Transverse colon (tissue), 4 donors: ENCODE data around the gene UNC93B1. TPM values are rescaled to one million over a fixed set of nuclear protein-coding genes. Genes with fewer than 3 reads are reported as not detected.

Experiments used
- DNase-seq: peaks from one replicate; pipeline ENCODE4 v3.0.0-alpha.2; 2019
- H3K27ac ChIP-seq, 4 donors: fragments of 200-600 bp; sonication (generic); 2 replicates each; pipeline ENCODE4 v1.5.1; 2016 to 2018; ENCODE audit warnings: inconsistent platforms in 4 of 4
- H3K27me3 ChIP-seq: fragments of 200-600 bp; sonication (generic); 2 replicates; pipeline ENCODE4 v1.5.1; 2017; ENCODE audit warnings: inconsistent platforms
- H3K36me3 ChIP-seq, 4 donors: fragments of 200-600 bp; sonication (generic); 2 replicates each; pipeline ENCODE4 v1.5.1; 2017 to 2019; ENCODE audit warnings: inconsistent platforms in 4 of 4
- H3K4me1 ChIP-seq, 4 donors: fragments of 200-600 bp; sonication (generic); 2 replicates each; pipeline ENCODE4 v1.5.1; 2017 to 2020; ENCODE audit warnings: inconsistent platforms in 4 of 4
- H3K4me3 ChIP-seq, 4 donors: fragments of 200-600 bp; sonication (generic); 1 replicate in 1 of 4; 2 replicates in 3 of 4; pipeline versions ENCODE4 v1.5.1 to v1.6.1; 2017 to 2019; ENCODE audit warnings: inconsistent platforms in 4 of 4
- H3K9me3 ChIP-seq, 2 donors: fragments of 200-600 bp; sonication (generic); 2 replicates each; pipeline ENCODE4 v1.5.1; 2017 to 2019; ENCODE audit warnings: inconsistent platforms in 2 of 2
- CTCF ChIP-seq, 5 experiments: fragments of 200-600 bp in 3 of 5; fragments of 450-650 bp in 2 of 5; sonication (generic) in 3 of 5; IDR thresholded peaks; 1 replicate in 2 of 5; 2 replicates in 3 of 5; pipeline ENCODE4 v1.5.1; 2016 to 2017; ENCODE audit warnings: antibody characterized with exemption in 5 of 5, inconsistent platforms in 3 of 5, mild to moderate bottlenecking in 2 of 5, moderate library complexity in 1 of 5
- EP300 ChIP-seq: sonication (generic); formaldehyde crosslinking; IDR thresholded peaks from one replicate; pipeline ENCODE4 v1.6.1; 2017; ENCODE audit warnings: antibody characterized with exemption, low read depth
- POLR2A ChIP-seq: fragments of 450-650 bp; IDR thresholded peaks from one replicate; pipeline ENCODE4 v1.6.1; 2016; ENCODE audit warnings: antibody characterized with exemption, mild to moderate bottlenecking, moderate library complexity
- POLR2AphosphoS5 ChIP-seq, 3 donors: sonication (generic); formaldehyde crosslinking; IDR thresholded peaks; one replicate each; pipeline ENCODE4 v1.6.1; 2016; ENCODE audit warnings: antibody characterized with exemption in 3 of 3
- WGBS, 2 donors: methylation state at CpG; one replicate each; pipeline ENCODE4 v1.1.5; 2018; ENCODE audit warnings: low coverage in 1 of 2; 5-methylcytosine and 5-hydroxymethylcytosine counted together
- in situ Hi-C, 4 donors: fragments of 200-750 bp; cut with MboI; loops; one replicate each; pipeline versions ENCODE4 v1.15.0 to v1.15.1; 2017; ENCODE audit warnings: low sequenced_read_pairs in 3 of 4, low pct_ligation_motif_present in 1 of 4, low pct_unique_long_range_greater_than_20kb in 1 of 4
- intact Hi-C: fragments of 100-400 bp; cut with DNase I; formaldehyde crosslinking; loops from one replicate; pipeline ENCODE4 v1.15.1; 2023; ENCODE audit warnings: low total_unique reads
- total RNA-seq, 4 donors: library from RNA; depleted of rRNA; stranded (reverse); fragments of >200 nt; gene quantifications; one replicate each; pipeline ENCODE4 v1.1.0, GENCODE V29; 2016

The UNC93B1 gene
- total RNA-seq, 4 donors from 2014 or later: 32.2 to 67.7 (median 54.7) TPM

DNA sequence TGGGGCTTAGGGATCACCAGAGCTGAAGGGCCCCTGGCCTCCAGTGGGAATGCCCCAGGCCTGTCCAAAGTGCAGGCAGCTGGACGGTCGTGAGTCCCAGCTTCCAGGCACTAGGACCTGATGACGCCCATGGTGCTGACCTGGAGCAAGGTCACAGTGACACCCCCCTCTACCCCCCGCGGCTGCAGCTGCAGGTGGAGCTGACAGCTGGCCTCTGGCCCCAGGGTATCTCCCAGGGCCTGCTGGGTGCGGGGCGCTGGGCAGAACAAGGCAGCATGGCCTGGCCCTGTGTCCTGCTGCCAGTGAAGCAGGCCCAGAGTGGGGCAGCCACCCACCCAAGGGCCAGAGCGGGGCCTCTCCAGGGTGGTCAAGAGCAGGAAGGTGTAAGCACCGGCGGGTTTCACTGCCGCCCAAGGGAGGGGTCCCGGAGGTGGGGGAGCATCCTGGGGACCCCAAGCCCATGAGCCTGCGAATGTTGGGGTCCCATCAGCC is 34.4 kb upstream of the UNC93B1 start:
- WGBS, 2 donors: 37% methylated on average over 8 of the region's 13 CpGs; no CpG with 5 or more reads in 1 of the 2 donors

GRCh38 chr11:68037411-68038225 is 33.7 kb upstream of the UNC93B1 start:
- in situ Hi-C loops: no loop called here
- intact Hi-C loops: loop anchor here (10.0 kb wide), 1 partner anchor 87 kb away; the partner anchor contains the start of gene CHKA
- Histone ChIP-seq H3K27me3 (no peaks in the 10 kb centered on the region), H3K4me3 (no peak overlapping the region), H3K36me3 (no peaks in the 10 kb centered on the region), H3K27ac (peak overlapping the region; percentile 86 to 93 (median 90)), H3K4me1 (peaks cover 17 to 50% (median 34%) of the 10 kb centered on the region in 4 donors), H3K9me3 (no peaks in the 10 kb centered on the region)
- DNase-seq: no peak
- TF ChIP-seq POLR2AphosphoS5 (IDR thresholded peaks at IDR 0.05): no peak
- no peak for TF ChIP-seq EP300
- no peak for TF ChIP-seq POLR2A
- TF ChIP-seq CTCF (IDR thresholded peaks at IDR 0.05): no peak
- 86% methylated on average over 18 of the region's 20 CpGs; no CpG with 5 or more reads in 1 of the 2 donors for WGBS, 2 donors

More for the DNA sequence above, 34.4 kb upstream of the UNC93B1 start:
- Histone ChIP-seq H3K27ac (peak overlapping the region; percentile 86 to 93 (median 90)), H3K9me3 (no peaks in the 10 kb centered on the region), H3K4me1 (peaks cover 17 to 50% (median 34%) of the 10 kb centered on the region in 4 donors), H3K36me3 (peaks cover 0 to 5% (median 0%) of the 10 kb centered on the region in 4 donors), H3K27me3 (no peaks in the 10 kb centered on the region), H3K4me3 (peak overlapping the region; percentile 46 to 74 (median 65))
- DNase-seq: no peak
- TF ChIP-seq CTCF (IDR thresholded peaks at IDR 0.05): no peak
- no peak for TF ChIP-seq POLR2AphosphoS5 (IDR thresholded peaks at IDR 0.05)
- no peak for TF ChIP-seq POLR2A
- TF ChIP-seq EP300: no peak
- intact Hi-C loops: loop anchor here (10.0 kb wide), 1 partner anchor 87 kb away; the partner anchor contains the start of gene CHKA
- in situ Hi-C loops: no loop called here

DNA sequence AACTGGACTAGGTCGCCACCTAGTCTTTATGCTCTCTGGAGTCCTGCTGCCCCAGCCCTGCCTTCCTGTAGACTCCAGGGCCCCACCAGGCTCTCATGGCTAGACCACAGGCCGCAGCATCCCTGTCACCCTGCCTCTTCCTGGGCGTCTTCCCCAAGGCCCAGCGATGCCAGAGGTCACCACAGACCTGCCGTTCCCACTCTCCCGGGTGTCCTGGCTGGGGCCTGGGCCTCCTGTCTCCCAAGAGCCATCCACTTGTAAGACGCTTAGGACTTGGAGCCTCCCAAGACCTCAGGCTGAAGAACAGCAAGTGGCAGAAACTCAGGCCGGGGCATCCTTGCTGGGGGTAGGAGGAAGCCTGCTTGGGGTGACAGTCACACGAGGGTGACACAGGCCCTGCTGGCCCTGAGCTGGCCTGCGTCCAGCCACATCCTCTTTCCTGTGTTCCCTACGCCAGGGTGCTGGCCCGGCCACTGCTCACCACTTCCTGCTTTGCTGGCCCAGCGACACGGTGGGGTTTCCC is 32.9 kb upstream of the UNC93B1 start:
- intact Hi-C loops (loop anchor here (10.0 kb wide), 1 partner anchor 88 kb away; the partner anchor contains the start of gene CHKA), in situ Hi-C loops (no loop called here)
- WGBS, 2 donors: 71% methylated on average over 14 of the region's 14 CpGs; no CpG with 5 or more reads in 1 of the 2 donors
- Histone ChIP-seq H3K4me3 (no peak overlapping the region), H3K27me3 (no peaks in the 10 kb centered on the region), H3K9me3 (no peaks in the 10 kb centered on the region), H3K36me3 (no peaks in the 10 kb centered on the region), H3K27ac (peak overlapping the region; percentile 86 to 93 (median 90)), H3K4me1 (peaks cover 14 to 58% (median 37%) of the 10 kb centered on the region in 4 donors)
- TF ChIP-seq CTCF (IDR thresholded peaks at IDR 0.05) (no peak), POLR2AphosphoS5 (IDR thresholded peaks at IDR 0.05) (peak in 1 of 3 donors; percentile 22), EP300 (no peak), POLR2A (no peak)
- peak; percentile 65 for DNase-seq
